ENCODE results near the gene NFE2L1.

NFE2L1 gene

GRCh38 chr17:48093341-48094045, 45.3 kb downstream of the NFE2L1 start:
- H3K36me3 ChIP-seq (ENCODE audit: control insufficient read depth, insufficient read depth, low read length) = no peaks in the 10 kb centered on the region
- TF ChIP-seq, protein P1, sequence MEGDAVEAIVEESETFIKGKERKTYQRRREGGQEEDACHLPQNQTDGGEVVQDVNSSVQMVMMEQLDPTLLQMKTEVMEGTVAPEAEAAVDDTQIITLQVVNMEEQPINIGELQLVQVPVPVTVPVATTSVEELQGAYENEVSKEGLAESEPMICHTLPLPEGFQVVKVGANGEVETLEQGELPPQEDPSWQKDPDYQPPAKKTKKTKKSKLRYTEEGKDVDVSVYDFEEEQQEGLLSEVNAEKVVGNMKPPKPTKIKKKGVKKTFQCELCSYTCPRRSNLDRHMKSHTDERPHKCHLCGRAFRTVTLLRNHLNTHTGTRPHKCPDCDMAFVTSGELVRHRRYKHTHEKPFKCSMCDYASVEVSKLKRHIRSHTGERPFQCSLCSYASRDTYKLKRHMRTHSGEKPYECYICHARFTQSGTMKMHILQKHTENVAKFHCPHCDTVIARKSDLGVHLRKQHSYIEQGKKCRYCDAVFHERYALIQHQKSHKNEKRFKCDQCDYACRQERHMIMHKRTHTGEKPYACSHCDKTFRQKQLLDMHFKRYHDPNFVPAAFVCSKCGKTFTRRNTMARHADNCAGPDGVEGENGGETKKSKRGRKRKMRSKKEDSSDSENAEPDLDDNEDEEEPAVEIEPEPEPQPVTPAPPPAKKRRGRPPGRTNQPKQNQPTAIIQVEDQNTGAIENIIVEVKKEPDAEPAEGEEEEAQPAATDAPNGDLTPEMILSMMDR (IDR thresholded peaks at IDR 0.05; ENCODE audit: insufficient read depth, low read length, poor library complexity, severe bottlenecking) = no peak

GRCh38 chr17:48095611-48096010, 47.5 kb downstream of the NFE2L1 start:
- TF ChIP-seq, protein P1 (IDR thresholded peaks at IDR 0.05; ENCODE audit: insufficient read depth, low read length, poor library complexity, severe bottlenecking) = no peak

More at GRCh38 chr17:48093341-48094045, 45.3 kb downstream of the NFE2L1 start:
- no peak overlapping the region for H3K4me3 ChIP-seq (replicated peaks; ENCODE audit: low read depth, low read length)
- H3K27me3 ChIP-seq (replicated peaks; ENCODE audit: control insufficient read depth, insufficient read depth, low read length) = no peaks in the 10 kb centered on the region
- no peak for DNase-seq (ENCODE audit: extremely low read depth, insufficient read length)

GRCh38 chr17:48100160-48100559, 52.0 kb downstream of the NFE2L1 start:
- Histone ChIP-seq H3K4me3 (replicated peaks; ENCODE audit: low read depth, low read length) (peak overlapping the region; percentile 88), H3K27me3 (replicated peaks; ENCODE audit: control insufficient read depth, insufficient read depth, low read length) (no peaks in the 10 kb centered on the region), H3K36me3 (ENCODE audit: control insufficient read depth, insufficient read depth, low read length) (no peaks in the 10 kb centered on the region)
- TF ChIP-seq, protein P1 (IDR thresholded peaks at IDR 0.05; ENCODE audit: insufficient read depth, low read length, poor library complexity, severe bottlenecking) = no peak
- no peak for DNase-seq (ENCODE audit: extremely low read depth, insufficient read length)

More at GRCh38 chr17:48095611-48096010, 47.5 kb downstream of the NFE2L1 start:
- Histone ChIP-seq H3K27me3 (replicated peaks; ENCODE audit: control insufficient read depth, insufficient read depth, low read length) (no peaks in the 10 kb centered on the region), H3K4me3 (replicated peaks; ENCODE audit: low read depth, low read length) (no peak overlapping the region), H3K36me3 (ENCODE audit: control insufficient read depth, insufficient read depth, low read length) (no peaks in the 10 kb centered on the region)
- no peak for DNase-seq (ENCODE audit: extremely low read depth, insufficient read length)

DNA sequence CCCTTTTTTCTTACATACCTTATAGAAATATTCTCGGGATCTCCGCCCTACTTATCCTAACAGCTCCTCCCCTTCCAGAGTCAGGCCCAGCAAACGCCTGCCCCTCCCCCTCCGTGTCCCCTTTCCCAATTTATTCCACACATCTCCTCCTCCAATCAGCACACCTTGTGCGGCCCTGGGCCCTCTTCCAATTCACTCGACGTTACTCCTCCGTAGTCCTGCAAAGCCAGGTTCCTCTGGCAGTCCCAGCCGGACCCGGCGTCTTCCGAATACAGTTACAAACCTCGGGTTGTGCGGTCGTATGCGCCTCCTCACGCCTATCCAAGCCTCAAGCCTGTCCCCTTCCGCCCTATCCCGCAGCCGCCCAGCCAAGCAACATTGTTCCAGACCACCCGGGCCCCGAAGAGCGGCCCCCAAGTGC, 52.4 kb downstream of the NFE2L1 start:
- TF ChIP-seq, protein P1 (IDR thresholded peaks at IDR 0.05; ENCODE audit: insufficient read depth, low read length, poor library complexity, severe bottlenecking) = no peak
- Histone ChIP-seq H3K36me3 (ENCODE audit: control insufficient read depth, insufficient read depth, low read length) (no peaks in the 10 kb centered on the region), H3K4me3 (replicated peaks; ENCODE audit: low read depth, low read length) (peak overlapping the region; percentile 88), H3K27me3 (replicated peaks; ENCODE audit: control insufficient read depth, insufficient read depth, low read length) (no peaks in the 10 kb centered on the region)
- no peak for DNase-seq (ENCODE audit: extremely low read depth, insufficient read length)

DNA sequence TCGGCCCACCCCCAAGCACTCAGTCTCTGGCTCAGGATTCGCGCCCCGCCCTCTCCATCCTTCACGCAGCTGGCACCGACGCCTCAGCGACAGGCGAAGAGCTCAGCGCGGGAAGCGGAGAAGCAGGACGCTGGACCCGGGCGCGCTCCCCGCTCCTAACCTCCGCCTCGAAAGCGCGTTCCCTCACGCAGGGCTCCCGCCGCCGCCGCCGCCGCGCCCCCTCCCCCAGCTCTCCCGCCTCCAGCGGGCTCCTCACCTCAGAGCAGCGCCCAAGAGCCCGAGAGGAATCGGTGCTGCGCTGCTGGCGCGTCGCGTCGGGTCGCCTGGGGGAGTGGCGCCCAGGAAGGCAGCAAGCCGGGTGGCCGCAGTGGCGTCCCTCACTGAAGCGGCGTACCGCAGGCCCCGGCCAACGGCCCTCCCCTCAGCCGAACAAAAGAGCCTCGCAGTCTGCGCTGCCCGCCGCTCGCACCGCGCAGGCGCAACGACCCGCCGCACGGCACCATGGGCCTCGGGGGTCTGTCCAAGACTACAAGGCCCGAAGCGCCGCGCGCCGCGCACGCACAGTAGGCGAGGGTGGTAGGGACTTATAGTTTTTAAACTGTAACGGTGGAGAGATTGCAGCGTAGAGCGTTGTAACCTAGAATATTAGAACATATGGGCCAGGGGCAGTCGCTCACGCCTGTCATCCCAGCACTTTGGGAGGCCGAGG, 53.0 kb downstream of the NFE2L1 start, which contains the start of gene CBX1:
Gene CBX1, minus strand, starts transcription at position 467 of the 709 bp plus-strand sequence. CDS start 24,474 bp downstream, outside the sequence.
- Histone ChIP-seq H3K27me3 (replicated peaks; ENCODE audit: control insufficient read depth, insufficient read depth, low read length) (no peaks in the 10 kb centered on the region), H3K36me3 (ENCODE audit: control insufficient read depth, insufficient read depth, low read length) (no peaks in the 10 kb centered on the region), H3K4me3 (replicated peaks; ENCODE audit: low read depth, low read length) (peak within 1 kb of the TSS; percentile 88)
- TF ChIP-seq, protein P1 (IDR thresholded peaks at IDR 0.05; ENCODE audit: insufficient read depth, low read length, poor library complexity, severe bottlenecking) = no peak
- peak; percentile 100 for DNase-seq (ENCODE audit: extremely low read depth, insufficient read length)
